Endothelial cell (in vitro differentiated cells): Measurements from ENCODE around the gene VPS26B. TPM values are rescaled to one million over a fixed set of nuclear protein-coding genes. Genes with fewer than 3 reads are reported as not detected.

Source experiments
- DNase-seq: peaks from one replicate; pipeline ENCODE4 v3.0.0; 2021; ENCODE audit warnings: low spot score
- H3K27ac Mint-ChIP-seq: one replicate; pipeline ENCODE4 v1.8.0; 2021; ENCODE audit warnings: mixed read lengths, inconsistent platforms; ENCODE audit not compliant: unreplicated experiment
- H3K27me3 Mint-ChIP-seq: one replicate; pipeline ENCODE4 v1.8.0; 2021; ENCODE audit warnings: mild to moderate bottlenecking, moderate library complexity, mixed read lengths, inconsistent platforms; ENCODE audit not compliant: unreplicated experiment
- H3K36me3 Mint-ChIP-seq: one replicate; pipeline ENCODE4 v1.8.0; 2021; ENCODE audit warnings: mild to moderate bottlenecking, low read depth, mixed read lengths, inconsistent platforms; ENCODE audit not compliant: unreplicated experiment
- H3K4me1 Mint-ChIP-seq: one replicate; pipeline ENCODE4 v1.8.0; 2021; ENCODE audit warnings: mild to moderate bottlenecking, mixed read lengths, inconsistent platforms; ENCODE audit not compliant: unreplicated experiment
- H3K4me3 Mint-ChIP-seq: one replicate; pipeline ENCODE4 v1.8.0; 2021; ENCODE audit warnings: mild to moderate bottlenecking, mixed read lengths, inconsistent platforms; ENCODE audit not compliant: unreplicated experiment
- H3K9me3 Mint-ChIP-seq: one replicate; pipeline ENCODE4 v1.8.0; 2021; ENCODE audit warnings: mixed read lengths, inconsistent platforms; ENCODE audit not compliant: unreplicated experiment
- total RNA-seq: library from RNA; stranded (reverse); fragmentation: NEBNext Ultra II Directional; extraction: Animal tissue kit (Norgen Biotek cat#: 25700); gene quantifications from one replicate; pipeline ENCODE4 v1.2.1, GENCODE V29; 2021; ENCODE audit not compliant: unreplicated experiment
- TF ChIP-seq, protein P1 (sequence below): fragments of 200-600 bp; sonication (generic); IDR thresholded peaks from one replicate; pipeline ENCODE4 v1.5.0; 2021; ENCODE audit warnings: antibody characterized with exemption; ENCODE audit not compliant: unreplicated experiment

Gene VPS26B
- total RNA-seq, 1 donor from 2014 or later: 132 TPM

DNA sequence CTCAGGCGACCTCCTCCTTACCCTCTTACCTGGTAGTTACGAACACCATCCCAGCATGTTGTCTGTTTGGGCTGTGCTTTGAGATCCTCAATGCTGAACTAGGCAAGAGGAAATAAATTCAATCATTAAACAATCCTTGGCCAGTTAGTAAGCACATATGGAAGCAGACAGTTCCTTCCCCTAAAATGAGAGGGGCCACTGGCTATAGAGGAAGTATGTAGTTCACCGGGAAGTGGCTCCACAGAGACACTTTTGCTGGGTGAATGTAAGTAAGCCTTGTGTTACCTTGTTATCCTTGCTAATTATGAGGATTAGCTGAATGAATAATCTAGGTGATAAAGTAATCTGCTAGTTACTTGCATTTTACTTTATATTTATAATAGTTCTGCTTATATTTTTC is 25.8 kb downstream of the VPS26B start:
- no peak for DNase-seq
- H3K27ac Mint-ChIP-seq: no peak overlapping the region

DNA sequence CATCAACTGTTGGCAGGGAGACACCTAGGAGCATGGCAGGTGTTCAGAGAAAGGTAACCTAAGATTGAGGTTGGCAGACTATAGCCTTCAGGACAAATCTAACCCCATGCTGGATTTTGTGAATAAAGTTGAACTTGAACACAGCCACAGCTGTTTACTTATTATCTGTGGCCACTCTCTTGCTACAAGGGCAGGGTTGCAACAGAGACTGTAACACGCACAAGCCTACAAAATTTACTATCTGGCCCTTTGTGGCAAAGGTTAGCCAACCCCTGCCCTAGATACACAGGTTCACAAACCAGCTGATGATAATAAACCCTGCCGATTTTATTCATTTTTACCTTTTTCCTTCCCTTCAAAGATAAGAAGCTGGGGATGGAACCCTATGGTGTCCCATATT is 26.2 kb downstream of the VPS26B start:
- Mint-ChIP-seq H3K4me3 (no peak overlapping the region), H3K27ac (no peak overlapping the region), H3K9me3 (no peaks in the 10 kb centered on the region), H3K36me3 (peaks cover 28% of the 10 kb centered on the region), H3K4me1 (peaks cover 14% of the 10 kb centered on the region), H3K27me3 (peaks cover 3% of the 10 kb centered on the region)
- TF ChIP-seq, protein P1, sequence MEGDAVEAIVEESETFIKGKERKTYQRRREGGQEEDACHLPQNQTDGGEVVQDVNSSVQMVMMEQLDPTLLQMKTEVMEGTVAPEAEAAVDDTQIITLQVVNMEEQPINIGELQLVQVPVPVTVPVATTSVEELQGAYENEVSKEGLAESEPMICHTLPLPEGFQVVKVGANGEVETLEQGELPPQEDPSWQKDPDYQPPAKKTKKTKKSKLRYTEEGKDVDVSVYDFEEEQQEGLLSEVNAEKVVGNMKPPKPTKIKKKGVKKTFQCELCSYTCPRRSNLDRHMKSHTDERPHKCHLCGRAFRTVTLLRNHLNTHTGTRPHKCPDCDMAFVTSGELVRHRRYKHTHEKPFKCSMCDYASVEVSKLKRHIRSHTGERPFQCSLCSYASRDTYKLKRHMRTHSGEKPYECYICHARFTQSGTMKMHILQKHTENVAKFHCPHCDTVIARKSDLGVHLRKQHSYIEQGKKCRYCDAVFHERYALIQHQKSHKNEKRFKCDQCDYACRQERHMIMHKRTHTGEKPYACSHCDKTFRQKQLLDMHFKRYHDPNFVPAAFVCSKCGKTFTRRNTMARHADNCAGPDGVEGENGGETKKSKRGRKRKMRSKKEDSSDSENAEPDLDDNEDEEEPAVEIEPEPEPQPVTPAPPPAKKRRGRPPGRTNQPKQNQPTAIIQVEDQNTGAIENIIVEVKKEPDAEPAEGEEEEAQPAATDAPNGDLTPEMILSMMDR: no peak
- no peak for DNase-seq

More for the DNA sequence above, 25.8 kb downstream of the VPS26B start:
- no peak overlapping the region for H3K4me3 Mint-ChIP-seq
- H3K4me1 Mint-ChIP-seq: peaks cover 14% of the 10 kb centered on the region
- H3K9me3 Mint-ChIP-seq: no peaks in the 10 kb centered on the region
- peaks cover 28% of the 10 kb centered on the region for H3K36me3 Mint-ChIP-seq
- TF ChIP-seq, protein P1: no peak
- peaks cover 3% of the 10 kb centered on the region for H3K27me3 Mint-ChIP-seq

DNA sequence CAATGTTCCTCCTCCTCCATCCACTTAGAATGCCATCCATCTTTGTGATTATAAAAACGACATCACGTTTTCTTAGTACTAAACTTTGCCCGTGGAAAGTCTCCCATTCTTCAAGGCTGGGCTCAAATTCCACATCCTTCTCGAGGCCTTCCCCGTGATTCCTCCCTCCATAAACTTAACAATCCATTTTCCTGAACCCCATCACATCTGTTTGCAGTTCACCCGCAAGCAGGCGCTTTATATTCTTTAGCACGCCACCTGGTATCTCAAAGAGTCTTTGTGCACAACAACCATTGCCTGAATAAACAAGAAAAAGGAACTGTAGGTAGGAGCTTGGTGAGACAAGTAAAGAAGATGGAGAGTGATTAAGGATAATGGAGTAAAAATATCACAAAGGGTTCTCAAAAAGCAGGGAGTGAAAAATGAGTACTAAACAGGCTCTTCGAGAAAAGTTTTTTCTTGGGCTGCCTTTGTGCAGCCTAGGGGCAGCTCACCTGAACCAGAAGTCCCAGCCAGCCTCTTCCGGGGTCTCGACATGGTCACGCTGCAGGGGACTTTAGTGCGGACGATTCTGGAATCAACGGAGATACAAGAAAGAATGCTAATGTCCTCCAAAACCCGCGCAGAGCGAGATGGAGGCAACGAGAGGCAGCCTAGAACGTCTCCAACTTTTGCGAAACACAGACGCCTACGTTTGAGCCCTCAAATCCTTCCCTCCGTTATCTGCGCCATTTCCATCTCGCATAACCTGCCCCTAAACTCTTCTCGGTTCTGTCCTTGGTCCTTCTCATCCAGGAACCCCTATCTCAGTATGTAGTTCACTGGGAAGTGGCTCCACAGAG is 28.1 kb downstream of the VPS26B start:
- Mint-ChIP-seq H3K4me3 (peak overlapping the region; percentile 89), H3K9me3 (no peaks in the 10 kb centered on the region), H3K4me1 (peaks cover 14% of the 10 kb centered on the region), H3K36me3 (peaks cover 20% of the 10 kb centered on the region), H3K27me3 (peaks cover 3% of the 10 kb centered on the region), H3K27ac (peak overlapping the region; percentile 38)
- peak; percentile 15 for DNase-seq
- TF ChIP-seq, protein P1: no peak

GRCh38 chr11:134253188-134253993 is 28.9 kb downstream of the VPS26B start, which contains the start of the genes ACAD8 and THYN1:
Gene ACAD8 (plus strand): TSS chr11:134253568. CDS start chr11:134253601, 33 bp downstream.
Gene THYN1 (minus strand): TSS chr11:134253352. CDS start chr11:134252882, 470 bp downstream.
- peak; percentile 93 for DNase-seq
- no peaks in the 10 kb centered on the region for H3K9me3 Mint-ChIP-seq
- peak within 1 kb of the TSS; percentile 38 for H3K27ac Mint-ChIP-seq
- peak within 1 kb of the TSS; percentile 94 for H3K4me3 Mint-ChIP-seq
- H3K27me3 Mint-ChIP-seq: peaks cover 3% of the 10 kb centered on the region
- TF ChIP-seq, protein P1: no peak
- H3K4me1 Mint-ChIP-seq: peaks cover 17% of the 10 kb centered on the region
- peaks cover 13% of the 10 kb centered on the region for H3K36me3 Mint-ChIP-seq
